H1 (cell line): ENCODE measurements around the gene DSTN. TPM values are rescaled to one million over a fixed set of nuclear protein-coding genes. Genes with fewer than 3 reads are reported as not detected.

Source experiments
- CTCF ChIA-PET: fragments of 300-600 bp; sonication (Branson Sonifier 250); formaldehyde crosslinking; loops from one replicate; lab custom pipeline; 2021; ENCODE audit not compliant: partially characterized antibody; lab: Charles Lee
- POLR2A ChIA-PET: fragments of 300-600 bp; sonication (Branson Sonifier 250); formaldehyde crosslinking; loops from one replicate; lab custom pipeline; 2021; ENCODE audit warnings: inconsistent platforms; ENCODE audit not compliant: partially characterized antibody; lab: Charles Lee
- DNase-seq, 2 experiments: peaks; one replicate each; pipeline versions ENCODE4 v3.0.0 to v3.0.0-alpha.2; 2010 to 2022; ENCODE audit warnings: low spot score in 2 of 2, low read depth in 1 of 2, mixed read lengths in 1 of 2
- FAIRE-seq: peaks from 2 replicates; lab custom pipeline; 2011; peaks lifted over from hg19 to GRCh38; lab: Jason Lieb, UNC
- H2AFZ ChIP-seq: 2 replicates; pipeline ENCODE4 v1.8.1; 2012; ENCODE audit warnings: low read length, inconsistent platforms
- H2AK5ac ChIP-seq: 2 replicates; pipeline ENCODE4 v1.6.1; 2013; ENCODE audit warnings: low read depth, low read length
- H2BK120ac ChIP-seq: replicated peaks from 2 replicates; pipeline ENCODE3; 2013; ENCODE audit warnings: low read depth, low read length, inconsistent platforms
- H2BK12ac ChIP-seq: 2 replicates; pipeline ENCODE4 v1.6.1; 2013; ENCODE audit warnings: low read depth, low read length
- H2BK15ac ChIP-seq: 2 replicates; pipeline ENCODE4 v1.6.1; 2013; ENCODE audit warnings: low read length
- H2BK20ac ChIP-seq: 2 replicates; pipeline ENCODE4 v1.6.1; 2013; ENCODE audit warnings: low read length
- H2BK5ac ChIP-seq: 2 replicates; pipeline ENCODE4 v1.6.1; 2013; ENCODE audit warnings: low read depth, low read length
- H3K14ac ChIP-seq: 2 replicates; pipeline ENCODE4 v1.6.1; 2013; ENCODE audit warnings: inconsistent platforms; ENCODE audit not compliant: insufficient read length
- H3K18ac ChIP-seq: 2 replicates; pipeline ENCODE4 v1.6.1; 2013; ENCODE audit warnings: low read length; ENCODE audit errors: extremely low read depth
- H3K23ac ChIP-seq: 2 replicates; pipeline ENCODE4 v1.6.1; 2013; ENCODE audit warnings: inconsistent platforms; ENCODE audit not compliant: insufficient read length
- H3K23me2 ChIP-seq: 2 replicates; pipeline ENCODE4 v1.6.1; 2013; ENCODE audit warnings: low read depth, low read length
- H3K27ac ChIP-seq: 2 replicates; pipeline ENCODE4 v1.6.1; 2011; ENCODE audit warnings: low read depth, low read length, inconsistent platforms
- H3K27me3 ChIP-seq, 4 experiments: replicated peaks in 1 of 4; 1 replicate in 1 of 4; 2 replicates in 3 of 4; pipeline versions ENCODE4 v1.6.1 to v1.8.1; 2011 to 2013; ENCODE audit warnings: low read length in 3 of 4, mild to moderate bottlenecking in 3 of 4, inconsistent platforms in 2 of 4, mixed read lengths in 2 of 4, moderate library complexity in 1 of 4; ENCODE audit not compliant: control insufficient read depth in 3 of 4, insufficient read depth in 3 of 4; ENCODE audit errors: extremely low read depth in 1 of 4
- H3K36me3 ChIP-seq, 4 experiments: 2 replicates each; pipeline versions ENCODE4 v1.6.1 to v1.8.1; 2011 to 2013; ENCODE audit warnings: mild to moderate bottlenecking in 4 of 4, low read length in 3 of 4, moderate library complexity in 2 of 4, control low read depth in 1 of 4, inconsistent platforms in 1 of 4; ENCODE audit not compliant: insufficient read depth in 4 of 4, control insufficient read depth in 2 of 4
- H3K4ac ChIP-seq: replicated peaks from 2 replicates; pipeline ENCODE3; 2013; ENCODE audit warnings: low read length, low read depth, mixed read lengths, inconsistent platforms; ENCODE audit not compliant: insufficient read length
- H3K4me1 ChIP-seq, 4 experiments: replicated peaks in 1 of 4; 1 replicate in 1 of 4; 2 replicates in 3 of 4; pipeline versions ENCODE4 v1.6.1 to v1.8.1; 2011 to 2013; ENCODE audit warnings: low read length in 3 of 4, inconsistent platforms in 2 of 4, mixed read lengths in 1 of 4; ENCODE audit not compliant: insufficient read depth in 4 of 4, control insufficient read depth in 3 of 4
- H3K4me2 ChIP-seq, 2 experiments: 2 replicates each; pipeline versions ENCODE4 v1.6.1 to v1.8.1; 2011 to 2013; ENCODE audit warnings: low read depth in 2 of 2, low read length in 2 of 2, control low read depth in 1 of 2, inconsistent platforms in 1 of 2, mild to moderate bottlenecking in 1 of 2; ENCODE audit not compliant: insufficient read depth in 1 of 2
- H3K4me3 ChIP-seq, 4 experiments: fragments of 200-600, 300-600 bp in 1 of 4; sonication (generic), shearing (Covaris generic), sonication (Bioruptor Twin) in 1 of 4; 2 replicates each; pipeline versions ENCODE4 v1.5.1 to v1.8.1; 2011 to 2016; ENCODE audit warnings: low read length in 4 of 4, low read depth in 3 of 4, control low read depth in 2 of 4, inconsistent platforms in 2 of 4, mild to moderate bottlenecking in 2 of 4, mixed read lengths in 1 of 4, moderate library complexity in 1 of 4; ENCODE audit not compliant: insufficient read depth in 2 of 4; ENCODE audit errors: extremely low read depth in 1 of 4
- H3K56ac ChIP-seq: replicated peaks from 2 replicates; pipeline ENCODE3; 2013; ENCODE audit warnings: low read depth, mild to moderate bottlenecking, mixed read lengths, low read length, inconsistent platforms; ENCODE audit not compliant: insufficient read length
- H3K79me1 ChIP-seq: 2 replicates; pipeline ENCODE4 v1.6.1; 2013; ENCODE audit warnings: low read depth, low read length, control low read depth
- H3K79me2 ChIP-seq, 2 experiments: 2 replicates each; pipeline versions ENCODE4 v1.6.1 to v1.8.1; 2012 to 2013; ENCODE audit warnings: low read length in 2 of 2, mild to moderate bottlenecking in 2 of 2, inconsistent platforms in 1 of 2; ENCODE audit not compliant: insufficient read depth in 2 of 2, control insufficient read depth in 1 of 2
- H3K9ac ChIP-seq, 4 experiments: replicated peaks in 1 of 4; 1 replicate in 1 of 4; 2 replicates in 3 of 4; pipeline versions ENCODE4 v1.6.1 to v1.8.1; 2011 to 2013; ENCODE audit warnings: low read depth in 3 of 4, low read length in 3 of 4, control low read depth in 2 of 4, mild to moderate bottlenecking in 2 of 4, moderate library complexity in 2 of 4, inconsistent platforms in 1 of 4; ENCODE audit errors: extremely low read depth in 1 of 4
- H3K9me3 ChIP-seq, 2 experiments: 2 replicates each; pipeline versions ENCODE4 v1.6.1 to v1.8.1; 2012 to 2013; ENCODE audit warnings: mild to moderate bottlenecking in 2 of 2, moderate library complexity in 2 of 2, control low read depth in 1 of 2, inconsistent platforms in 1 of 2, low read depth in 1 of 2, low read length in 1 of 2, mixed read lengths in 1 of 2; ENCODE audit not compliant: insufficient read depth in 2 of 2
- H4K20me1 ChIP-seq, 2 experiments: replicated peaks in 1 of 2; 2 replicates each; pipeline versions ENCODE3 to v1.8.1; 2011 to 2013; ENCODE audit warnings: inconsistent platforms in 2 of 2, low read length in 2 of 2, mild to moderate bottlenecking in 1 of 2; ENCODE audit not compliant: insufficient read depth in 2 of 2, control insufficient read depth in 1 of 2
- H4K5ac ChIP-seq: 2 replicates; pipeline ENCODE4 v1.6.1; 2013; ENCODE audit warnings: low read length, low read depth, mixed read lengths, inconsistent platforms; ENCODE audit not compliant: insufficient read length
- H4K8ac ChIP-seq: 2 replicates; pipeline ENCODE4 v1.8.0; 2013; ENCODE audit warnings: mild to moderate bottlenecking, moderate library complexity, low read length, inconsistent platforms; ENCODE audit not compliant: insufficient read depth; ENCODE audit errors: extremely low read depth
- H4K91ac ChIP-seq: replicated peaks from 2 replicates; pipeline ENCODE3; 2013; ENCODE audit warnings: low read length, mixed read lengths, inconsistent platforms; ENCODE audit not compliant: insufficient read length
- SRF ChIP-seq: IDR thresholded peaks from 2 replicates; pipeline ENCODE4 v1.6.1; 2011; ENCODE audit warnings: mild to moderate bottlenecking, low read depth, low read length, moderate library complexity
- SUZ12 ChIP-seq: fragments of 200-600 bp; sonication (generic); IDR thresholded peaks from 2 replicates; pipeline ENCODE4 v1.6.1; 2012; ENCODE audit warnings: mild to moderate bottlenecking, inconsistent platforms, low read length, moderate library complexity, mixed read lengths
- WGBS, 2 experiments: shearing (Covaris generic) in 1 of 2; methylation state at CpG; one replicate each; pipeline versions ENCODE4 v1.1.6 to v1.1.7; 2013 to 2015; ENCODE audit warnings: low lambda C conversion rate in 2 of 2, mixed read lengths in 2 of 2, inconsistent platforms in 1 of 2, low coverage in 1 of 2, missing lambda C conversion rate in 1 of 2; ENCODE audit not compliant: insufficient replicate concordance in 2 of 2, insufficient coverage in 1 of 2, insufficient read length in 1 of 2; ENCODE audit errors: extremely low coverage in 1 of 2, missing lambda C conversion rate in 1 of 2; 5-methylcytosine and 5-hydroxymethylcytosine counted together
- polyA plus RNA-seq, 7 experiments: library from polyadenylated mRNA; depleted of rRNA in 3 of 7; stranded (reverse) in 5 of 7; unstranded in 2 of 7; fragments of >200 nt in 5 of 7; fragments of 200-250 nt in 2 of 7; gene quantifications; 1 replicate in 5 of 7; 2 replicates in 1 of 7; 4 replicates in 1 of 7; pipeline versions ENCODE4 v1.2.1 to v1.2.3, GENCODE V29; 2011 to 2013; ENCODE audit warnings: missing spikeins in 2 of 7, mixed read lengths in 2 of 7
- total RNA-seq: library from RNA; stranded (reverse); fragmentation: NEBNext Ultra II Directional; extraction: Animal tissue kit (Norgen Biotek cat#: 25700); gene quantifications from 2 replicates; pipeline ENCODE4 v1.2.1, GENCODE V29; 2021

Gene DSTN
- total and polyA plus RNA-seq, 2 of the 8 experiments (the other 6 are each of a cell fraction or from before 2014, with no cell fraction given) = 43.3 to 208 TPM

GRCh38 chr20:17568045-17568788 is 1.7 kb upstream of the DSTN start:
- Histone ChIP-seq H3K4me2 (peak overlapping the region; percentile 80 to 91), H3K23me2 (peaks cover 7% of the 10 kb centered on the region), H2AFZ (no peak overlapping the region)

More at GRCh38 chr20:17568045-17568788, 1.7 kb upstream of the DSTN start:
- POLR2A ChIA-PET = interaction anchor here (1.1 kb wide), 1 partner anchor 10 kb away, joined by 6 read pairs; no protein-coding TSS in a partner anchor
- H4K8ac ChIP-seq = no peak overlapping the region
- no peak overlapping the region for H4K5ac ChIP-seq
- H2BK15ac ChIP-seq = 0 out of 2 replicates have a peak overlapping the region, but pooled peaks have one; percentile 14
- TF ChIP-seq SUZ12 (no peak), SRF (no peak)
- no peak overlapping the region for H3K4ac ChIP-seq
- no peak overlapping the region for H3K56ac ChIP-seq
- no peak overlapping the region for H3K14ac ChIP-seq
- H3K9me3 ChIP-seq = no peaks in the 10 kb centered on the region
- WGBS, 2 experiments = 60% methylated on average over 6 of the region's 6 CpGs; no CpG with 5 or more reads in 1 of the 2 experiments
- H2BK20ac ChIP-seq = no peak overlapping the region
- H2AK5ac ChIP-seq = peak overlapping the region; percentile 57; the same call in 1 of the 2 replicates
- H2BK12ac ChIP-seq = no peak overlapping the region
- H4K20me1 ChIP-seq = peaks cover 0 to 7% of the 10 kb centered on the region in 2 experiments
- no peak overlapping the region for H4K91ac ChIP-seq
- H3K36me3 ChIP-seq = no peaks in the 10 kb centered on the region
- peak overlapping the region; percentile 7; the same call in 1 of the 2 replicates for H2BK5ac ChIP-seq
- no peak overlapping the region; the same call in 1 of the 2 replicates for H3K18ac ChIP-seq
- CTCF ChIA-PET = interaction anchor here (0.7 to 1.0 kb wide), 2 partner anchors 11 to 402 kb away, joined by 3 read pairs; no protein-coding TSS in a partner anchor
- DNase-seq (no peak), FAIRE-seq (no peak)
- H3K4me3 ChIP-seq = peak overlapping the region; percentile 67 to 93 (median 85)
- H3K23ac ChIP-seq = no peak overlapping the region
- no peaks in the 10 kb centered on the region for H3K79me1 ChIP-seq
- H2BK120ac ChIP-seq = no peak overlapping the region
- peak overlapping the region in 3 of 4 experiments; percentile 21 to 80 (median 77); a peak in 6 of 7 replicates for H3K9ac ChIP-seq
- H3K27me3 ChIP-seq = no peaks in the 10 kb centered on the region
- peaks cover 10 to 32% of the 10 kb centered on the region in 2 experiments; a peak in 3 of 4 replicates for H3K79me2 ChIP-seq
- peaks cover 3 to 21% (median 13%) of the 10 kb centered on the region in 4 experiments; a peak in 6 of 7 replicates for H3K4me1 ChIP-seq
- peak overlapping the region; percentile 89 for H3K27ac ChIP-seq
